Ishikawa (cell line): ENCODE results near the gene TBC1D16.

Experiments
- CEBPB ChIP-seq: IDR thresholded peaks from 2 replicates; pipeline ENCODE4 v1.6.1; 2012
- CREB1 ChIP-seq: IDR thresholded peaks from 2 replicates; pipeline ENCODE4 v1.6.1; 2012; ENCODE audit warnings: low read depth
- EGR1 ChIP-seq: IDR thresholded peaks from 2 replicates; pipeline ENCODE4 v1.6.1; 2012
- EP300 ChIP-seq: IDR thresholded peaks from 2 replicates; pipeline ENCODE4 v1.6.1; 2012; ENCODE audit warnings: borderline replicate concordance
- FOXM1 ChIP-seq: IDR thresholded peaks from 2 replicates; pipeline ENCODE4 v1.6.1; 2012; ENCODE audit warnings: low read depth, borderline replicate concordance
- MAX ChIP-seq: IDR thresholded peaks from 2 replicates; pipeline ENCODE4 v1.6.1; 2012
- NFIC ChIP-seq: IDR thresholded peaks from 2 replicates; pipeline ENCODE4 v1.6.1; 2012
- RAD21 ChIP-seq: IDR thresholded peaks from 2 replicates; pipeline ENCODE4 v1.6.1; 2012; ENCODE audit warnings: low read depth
- REST ChIP-seq: IDR thresholded peaks from 2 replicates; pipeline ENCODE4 v1.6.1; 2012; ENCODE audit warnings: low read depth, mild to moderate bottlenecking
- TAF1 ChIP-seq: IDR thresholded peaks from 2 replicates; pipeline ENCODE4 v1.6.1; 2012; ENCODE audit warnings: low read depth, mild to moderate bottlenecking
- TCF12 ChIP-seq: IDR thresholded peaks from 2 replicates; pipeline ENCODE4 v1.6.1; 2012; ENCODE audit warnings: low read depth
- TEAD4 ChIP-seq: IDR thresholded peaks from 2 replicates; pipeline ENCODE4 v1.6.1; 2012
- USF1 ChIP-seq: IDR thresholded peaks from 2 replicates; pipeline ENCODE4 v1.6.1; 2012
- YY1 ChIP-seq: IDR thresholded peaks from 2 replicates; pipeline ENCODE4 v1.6.1; 2012; ENCODE audit warnings: low read depth
- ZBTB7A ChIP-seq: IDR thresholded peaks from 2 replicates; pipeline ENCODE4 v1.6.1; 2012; ENCODE audit warnings: low read depth

The TBC1D16 gene

GRCh38 chr17:79956853-79957252, 78.8 kb downstream of the TBC1D16 start:
- no peak for TF ChIP-seq REST
- no peak for TF ChIP-seq CEBPB
- TF ChIP-seq MAX: no peak
- TF ChIP-seq TCF12: no peak
- no peak for TF ChIP-seq CREB1
- no peak for TF ChIP-seq RAD21
- TF ChIP-seq YY1: no peak
- TF ChIP-seq FOXM1: no peak
- TF ChIP-seq TEAD4: no peak
- TF ChIP-seq EGR1: no peak
- no peak for TF ChIP-seq USF1
- no peak for TF ChIP-seq NFIC
- TF ChIP-seq TAF1: no peak

GRCh38 chr17:79955691-79956440, 79.8 kb downstream of the TBC1D16 start:
- no peak for TF ChIP-seq CREB1
- TF ChIP-seq CEBPB: no peak
- no peak for TF ChIP-seq EGR1
- TF ChIP-seq ZBTB7A: no peak
- no peak for TF ChIP-seq TCF12
- no peak for TF ChIP-seq TAF1
- TF ChIP-seq RAD21: no peak
- no peak for TF ChIP-seq FOXM1

- TF ChIP-seq YY1: no peak
- no peak for TF ChIP-seq EP300
- no peak for TF ChIP-seq ZBTB7A
- no peak for TF ChIP-seq TCF12
- no peak for TF ChIP-seq NFIC
- no peak for TF ChIP-seq CEBPB
- TF ChIP-seq RAD21: no peak
- TF ChIP-seq EGR1: no peak
- no peak for TF ChIP-seq USF1
- TF ChIP-seq FOXM1: no peak
- no peak for TF ChIP-seq TEAD4
- no peak for TF ChIP-seq MAX
- TF ChIP-seq TAF1: no peak
- TF ChIP-seq REST: no peak
- no peak for TF ChIP-seq CREB1
These were observed 80.5 kb downstream of the TBC1D16 start for GRCh38 chr17:79955167-79955549.

- no peak for TF ChIP-seq TCF12
These were observed 81.1 kb downstream of the TBC1D16 start for GRCh38 chr17:79954281-79955166.

GRCh38 chr17:79953335-79953734, 82.3 kb downstream of the TBC1D16 start:
- TF ChIP-seq CREB1 (no peak), NFIC (no peak), MAX (no peak), CEBPB (no peak), RAD21 (no peak), FOXM1 (no peak), REST (no peak), TCF12 (no peak), USF1 (no peak)
